ENCODE data around the gene ZNF772. TPM values are rescaled to one million over a fixed set of nuclear protein-coding genes. Genes with fewer than 3 reads are reported as not detected.
A peak's percentile ranks its signal among the peaks of the same experiment; 100 is the strongest.
"Not testable (repeated sequence)": the region's sequence is repeated elsewhere in the genome, so short reads cannot be mapped to it uniquely, and the experiment has no call there.

ZNF772 gene
- total RNA-seq = 10 to 100 TPM in 7 of 8 experiments, 1 to 10 TPM in 1; 7.4 to 33.0 (median 19.7) TPM

DNA sequence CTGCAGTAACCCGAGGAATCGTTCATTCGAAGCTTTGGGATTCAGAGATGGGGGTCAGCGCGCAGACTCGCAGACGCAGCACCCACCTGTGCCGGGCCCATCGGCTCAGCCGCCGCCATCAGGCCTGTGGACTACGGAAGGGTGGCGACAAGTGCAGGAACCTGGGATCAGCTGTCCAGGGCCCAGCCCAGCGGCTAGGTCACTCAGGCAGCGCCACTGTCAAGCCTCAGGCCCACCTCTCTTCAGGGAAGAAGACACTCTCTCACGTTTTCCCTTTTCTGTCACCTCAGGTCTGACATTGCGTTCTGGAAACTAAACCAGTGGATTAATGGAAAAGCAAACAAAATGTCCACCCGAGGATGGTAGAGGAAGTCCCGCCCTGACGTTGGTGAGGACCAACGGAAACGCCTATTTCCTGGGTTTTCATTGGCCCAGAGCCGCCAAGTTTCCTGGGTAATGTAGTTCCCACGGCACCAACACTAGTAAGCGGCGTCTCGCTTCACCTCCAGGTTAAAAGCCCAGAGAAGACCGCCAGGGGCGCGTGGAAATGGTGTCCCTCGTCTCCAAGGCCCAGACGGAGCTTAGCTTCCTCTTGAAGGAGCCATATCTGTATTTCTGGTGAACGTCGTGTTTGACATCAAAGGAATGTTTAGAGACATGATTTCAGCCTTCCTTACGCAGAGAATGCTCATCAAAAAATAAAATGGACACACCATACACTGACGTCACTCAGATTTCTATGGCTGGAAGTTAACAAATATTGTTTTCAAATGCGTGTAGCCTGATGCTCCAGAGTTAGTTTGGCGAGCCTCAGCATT lies at the start of gene ZNF772:
TSS of gene ZNF772 (minus strand) at position 376 of the 818 bp plus-strand sequence. CDS start at position 119, 257 bp downstream.
- 0 to 65% (median 21%) methylated on average over 1 to 25 of the region's 38 CpGs for WGBS, 10 experiments
- peak; percentile 97 to 100 (median 100) for ATAC-seq (replicated peaks in 6 of 8)
- in situ Hi-C loops (cut with MboI; ENCODE audit: low pct_unique_long_range_greater_than_20kb in 2 of 9, low sequenced_read_pairs in 9 of 9, unreplicated experiment in 9 of 9) = no loop called here
- Histone ChIP-seq H3K27ac (peak within 1 kb of the TSS; percentile 86 to 91), H3K4me3 (peak within 1 kb of the TSS; percentile 52 to 91 (median 64)), H3K4me1 (replicated peaks in 1 of 2) (peaks cover 6 to 7% of the 10 kb centered on the region in 2 donors)

- H3K27ac ChIP-seq; in situ Hi-C loops (cut with MboI; ENCODE audit: low pct_unique_long_range_greater_than_20kb in 2 of 9, low sequenced_read_pairs in 9 of 9, unreplicated experiment in 9 of 9); H3K4me1 ChIP-seq (replicated peaks in 1 of 2); H3K4me3 ChIP-seq; ATAC-seq (replicated peaks in 6 of 8): not testable (repeated sequence)
- WGBS, 10 experiments = 33 to 74% (median 50%) methylated on average over 1 to 4 of the region's 4 CpGs; no CpG with 5 or more reads in 1 of the 10 experiments
Measured at GRCh38 chr19:57518021-57518420, 40.7 kb upstream of the ZNF772 start.

DNA sequence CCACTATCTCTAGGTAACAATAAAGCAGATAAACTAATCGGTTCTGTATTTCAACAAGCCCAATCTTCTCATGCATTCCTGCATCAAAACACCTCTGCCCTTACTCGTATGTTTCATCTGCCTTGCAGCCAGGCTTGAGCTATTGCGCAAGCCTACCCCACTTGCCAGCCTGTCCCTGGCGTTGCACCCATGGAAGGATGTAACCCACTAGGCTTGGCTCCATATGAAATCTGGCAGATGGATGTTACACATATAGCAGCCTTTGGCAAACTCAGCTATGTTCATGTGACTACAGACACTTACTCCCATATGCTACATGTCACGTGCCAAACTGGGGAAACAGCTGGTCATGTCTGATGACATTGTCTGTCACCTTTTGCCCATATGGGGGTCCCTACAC lies 37.9 kb upstream of the ZNF772 start:
- Histone ChIP-seq H3K4me1 (replicated peaks in 1 of 2) (no peaks in the 10 kb centered on the region), H3K27ac (no peak overlapping the region), H3K4me3 (no peak overlapping the region)
- no peak for ATAC-seq (replicated peaks in 6 of 8)
- WGBS, 10 experiments = 0 to 100% (median 86%) methylated on average over 1 to 5 of the region's 5 CpGs; no CpG with 5 or more reads in 1 of the 10 experiments
- in situ Hi-C loops (cut with MboI; ENCODE audit: low pct_unique_long_range_greater_than_20kb in 2 of 9, low sequenced_read_pairs in 9 of 9, unreplicated experiment in 9 of 9) = no loop called here

DNA sequence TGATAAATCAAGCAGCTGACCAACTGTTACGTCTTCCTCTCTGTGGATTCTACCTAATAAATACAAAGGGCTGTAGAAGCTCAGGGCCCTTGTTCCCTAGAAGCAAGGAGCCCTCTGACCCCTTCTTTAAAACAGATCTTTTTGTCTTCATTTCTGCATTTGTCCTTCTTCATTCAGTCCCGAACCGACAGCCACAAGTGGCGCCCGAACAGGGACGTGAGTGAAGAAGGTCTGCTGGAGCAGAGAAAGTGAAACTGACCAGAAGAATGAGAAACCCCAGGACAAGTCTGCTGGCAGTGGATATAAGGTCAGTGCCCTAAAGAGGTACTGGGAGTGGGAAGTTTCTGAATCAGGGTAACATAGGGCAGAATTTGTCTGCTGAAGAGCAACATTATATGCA lies 35.5 kb upstream of the ZNF772 start:
- Histone ChIP-seq H3K27ac (no peak overlapping the region), H3K4me3 (no peak overlapping the region), H3K4me1 (replicated peaks in 1 of 2) (no peaks in the 10 kb centered on the region)
- WGBS, 10 experiments = 78 to 97% (median 85%) methylated on average over 2 to 6 of the region's 6 CpGs; no CpG with 5 or more reads in 5 of the 10 experiments
- in situ Hi-C loops (cut with MboI; ENCODE audit: low pct_unique_long_range_greater_than_20kb in 2 of 9, low sequenced_read_pairs in 9 of 9, unreplicated experiment in 9 of 9) = no loop called here
- ATAC-seq (replicated peaks in 6 of 8) = no peak

DNA sequence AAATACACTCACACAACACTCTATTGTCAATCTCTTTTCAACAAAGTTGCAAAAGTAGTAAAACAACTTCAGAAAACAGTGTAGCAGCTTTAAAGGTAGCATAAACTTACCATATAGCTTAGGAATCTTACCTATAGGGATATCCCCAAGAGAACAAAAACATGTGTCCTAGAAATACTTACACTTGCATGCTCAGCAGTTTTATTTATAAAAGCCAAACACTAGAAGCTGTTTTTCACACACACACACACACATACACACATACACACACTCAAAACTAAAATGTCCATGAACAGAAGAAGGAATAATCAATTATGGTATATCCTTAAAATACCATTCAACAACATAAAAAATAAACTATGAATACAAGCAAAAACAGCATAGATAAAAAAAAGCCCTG lies 34.1 kb upstream of the ZNF772 start:
- Histone ChIP-seq H3K27ac (no peak overlapping the region), H3K4me3 (no peak overlapping the region), H3K4me1 (replicated peaks in 1 of 2) (no peaks in the 10 kb centered on the region)
- in situ Hi-C loops (cut with MboI; ENCODE audit: low pct_unique_long_range_greater_than_20kb in 2 of 9, low sequenced_read_pairs in 9 of 9, unreplicated experiment in 9 of 9) = no loop called here
- ATAC-seq (replicated peaks in 6 of 8) = no peak

- in situ Hi-C loops (cut with MboI; ENCODE audit: low pct_unique_long_range_greater_than_20kb in 2 of 9, low sequenced_read_pairs in 9 of 9, unreplicated experiment in 9 of 9) = no loop called here
- Histone ChIP-seq H3K4me3 (no peak overlapping the region), H3K27ac (no peak overlapping the region), H3K4me1 (replicated peaks in 1 of 2) (no peaks in the 10 kb centered on the region)
- ATAC-seq (replicated peaks in 6 of 8) = no peak
- 40 to 100% (median 74%) methylated on average over 1 to 3 of the region's 4 CpGs; no CpG with 5 or more reads in 6 of the 10 experiments for WGBS, 10 experiments
Measured at GRCh38 chr19:57506163-57506562, 28.8 kb upstream of the ZNF772 start.

- peak overlapping the region; percentile 22 to 37 (median 25) for H3K4me3 ChIP-seq
- peak in 2 of 8 experiments; percentile 24 to 28 for ATAC-seq (replicated peaks in 6 of 8)
- H3K27ac ChIP-seq; in situ Hi-C loops (cut with MboI; ENCODE audit: low pct_unique_long_range_greater_than_20kb in 2 of 9, low sequenced_read_pairs in 9 of 9, unreplicated experiment in 9 of 9); H3K4me1 ChIP-seq (replicated peaks in 1 of 2): not testable (repeated sequence)
- no CpG with 5 or more reads among the region's 4 CpGs for WGBS, 10 experiments
Measured at GRCh38 chr19:57500400-57500799, 23.0 kb upstream of the ZNF772 start.

DNA sequence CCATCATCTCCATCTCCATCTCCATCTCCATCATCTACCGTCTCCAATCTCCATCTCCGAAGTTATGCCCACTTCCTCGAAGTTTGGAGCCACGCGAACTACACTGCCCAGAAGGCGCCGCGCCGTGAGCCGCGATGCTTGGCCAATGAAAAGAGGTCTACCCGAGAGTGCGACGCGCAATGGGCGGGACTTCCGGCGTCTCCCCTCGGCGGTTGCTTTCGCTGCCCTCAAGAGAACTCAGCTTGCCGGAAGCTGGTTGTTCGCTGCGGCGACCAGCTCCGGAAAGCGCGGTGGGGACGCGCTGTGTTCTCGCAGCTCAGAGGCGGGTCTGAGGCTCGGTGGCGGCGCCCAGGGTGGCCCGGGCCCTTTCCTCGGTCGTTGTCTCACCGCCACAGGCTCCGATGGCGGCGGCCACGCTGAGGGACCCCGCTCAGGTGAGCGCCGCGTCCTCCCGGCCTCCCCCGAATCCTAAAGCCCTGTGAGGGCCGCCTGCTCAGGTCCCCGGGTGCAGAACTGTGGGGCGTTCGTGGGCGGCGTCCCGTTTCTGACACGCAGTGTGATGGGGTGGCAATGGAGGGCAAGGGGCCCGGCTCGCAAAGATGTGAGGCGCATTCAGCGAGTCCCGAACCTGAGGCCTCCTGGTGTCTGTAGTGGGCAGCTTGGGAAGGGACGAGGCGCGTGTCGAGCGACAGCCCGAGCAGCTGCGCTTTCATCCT lies 22.5 kb upstream of the ZNF772 start, which contains the start of gene ZNF773:
TSS of gene ZNF773 (plus strand) at position 259 of the 716 bp plus-strand sequence. CDS start at position 402, 143 bp downstream.
- H3K4me1 ChIP-seq (replicated peaks in 1 of 2); in situ Hi-C loops (cut with MboI; ENCODE audit: low pct_unique_long_range_greater_than_20kb in 2 of 9, low sequenced_read_pairs in 9 of 9, unreplicated experiment in 9 of 9): not testable (repeated sequence)
- H3K4me3 ChIP-seq = peak within 1 kb of the TSS; percentile 73 to 100 (median 98)
- 0 to 24% (median 3%) methylated on average over 2 to 12 of the region's 69 CpGs; no CpG with 5 or more reads in 2 of the 10 experiments for WGBS, 10 experiments
- peak within 1 kb of the TSS; percentile 94 to 96 for H3K27ac ChIP-seq
- ATAC-seq (replicated peaks in 6 of 8) = peak; percentile 96 to 100 (median 100)

DNA sequence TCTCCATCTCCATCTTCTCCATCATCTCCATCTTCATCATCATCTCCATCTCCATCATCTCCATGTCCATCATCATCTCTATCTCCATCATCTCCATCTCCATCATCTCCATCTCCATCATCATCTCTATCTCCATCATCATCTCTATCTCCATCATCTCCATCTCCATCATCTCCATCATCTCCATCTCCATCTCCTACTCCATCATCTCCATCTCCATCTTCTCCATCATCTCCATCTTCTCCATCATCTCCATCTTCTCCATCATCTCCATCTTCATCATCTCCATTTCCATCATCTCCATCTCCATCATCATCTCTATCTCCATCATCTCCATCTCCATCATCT lies 21.9 kb upstream of the ZNF772 start:
- in situ Hi-C loops (cut with MboI; ENCODE audit: low pct_unique_long_range_greater_than_20kb in 2 of 9, low sequenced_read_pairs in 9 of 9, unreplicated experiment in 9 of 9); H3K27ac ChIP-seq; H3K4me1 ChIP-seq (replicated peaks in 1 of 2); ATAC-seq (replicated peaks in 6 of 8): not testable (repeated sequence)
- H3K4me3 ChIP-seq = peak overlapping the region in 3 of 5 donors; percentile 73 to 100 (median 98)

GRCh38 chr19:57488299-57488644 lies 10.9 kb upstream of the ZNF772 start:
- H3K4me3 ChIP-seq = peak overlapping the region in 4 of 5 donors; percentile 17 to 30 (median 18)
- peak in 3 of 8 experiments; percentile 4 to 38 (median 37) for ATAC-seq (replicated peaks in 6 of 8)
- in situ Hi-C loops (cut with MboI; ENCODE audit: low pct_unique_long_range_greater_than_20kb in 2 of 9, low sequenced_read_pairs in 9 of 9, unreplicated experiment in 9 of 9); H3K4me1 ChIP-seq (replicated peaks in 1 of 2); H3K27ac ChIP-seq: not testable (repeated sequence)
- no CpG with 5 or more reads among the region's 1 CpG for WGBS, 10 experiments

DNA sequence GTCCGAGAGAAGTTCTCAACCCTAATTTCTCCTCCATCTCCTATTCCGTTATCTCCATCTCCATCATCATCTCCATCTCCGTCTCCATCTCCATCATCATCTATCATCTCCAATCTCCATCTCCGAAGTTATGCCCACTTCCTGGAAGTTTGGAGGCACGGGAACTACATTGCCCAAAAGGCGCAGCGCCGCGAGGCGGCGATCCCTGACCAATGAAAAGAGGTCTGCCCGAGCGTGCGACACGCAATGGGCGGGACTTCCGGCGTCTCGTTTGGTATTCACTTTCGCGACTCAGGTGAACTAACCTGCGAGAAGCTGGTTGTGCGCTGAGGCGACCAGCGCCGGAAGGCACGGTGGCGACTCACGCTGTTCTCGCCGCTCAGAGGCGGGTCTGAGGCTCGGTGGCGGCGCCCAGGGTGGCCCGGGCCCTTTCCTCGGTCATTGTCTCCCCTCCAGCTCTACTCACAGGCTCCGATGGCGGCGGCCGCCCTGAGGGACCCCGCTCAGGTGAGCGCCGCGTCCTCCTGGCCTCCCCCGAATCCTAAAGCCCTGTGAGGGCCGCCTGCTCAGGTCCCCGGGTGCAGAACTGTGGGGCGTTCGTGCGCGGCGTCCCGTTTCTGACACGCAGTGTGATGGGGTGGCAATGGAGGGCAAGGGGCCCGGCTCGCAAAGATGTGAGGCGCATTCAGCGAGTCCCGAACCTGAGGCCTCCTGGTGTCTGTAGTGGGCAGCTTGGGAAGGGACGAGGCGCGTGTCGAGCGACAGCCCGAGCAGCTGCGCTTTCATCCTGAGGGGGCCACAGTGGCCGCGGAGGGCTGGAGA lies 10.3 kb upstream of the ZNF772 start, which contains the start of gene ZNF419:
TSS of gene ZNF419 (plus strand) at position 274 of the 822 bp plus-strand sequence. CDS start at position 475, 201 bp downstream.
- WGBS, 10 experiments = 0 to 40% (median 13%) methylated on average over 1 to 14 of the region's 69 CpGs; no CpG with 5 or more reads in 1 of the 10 experiments
- H3K4me3 ChIP-seq = peak within 1 kb of the TSS; percentile 80 to 100 (median 98)
- H3K4me1 ChIP-seq (replicated peaks in 1 of 2); in situ Hi-C loops (cut with MboI; ENCODE audit: low pct_unique_long_range_greater_than_20kb in 2 of 9, low sequenced_read_pairs in 9 of 9, unreplicated experiment in 9 of 9): not testable (repeated sequence)
- H3K27ac ChIP-seq = peak within 1 kb of the TSS in 1 of 2 donors; percentile 68
- ATAC-seq (replicated peaks in 6 of 8) = peak; percentile 96 to 99 (median 99)

DNA sequence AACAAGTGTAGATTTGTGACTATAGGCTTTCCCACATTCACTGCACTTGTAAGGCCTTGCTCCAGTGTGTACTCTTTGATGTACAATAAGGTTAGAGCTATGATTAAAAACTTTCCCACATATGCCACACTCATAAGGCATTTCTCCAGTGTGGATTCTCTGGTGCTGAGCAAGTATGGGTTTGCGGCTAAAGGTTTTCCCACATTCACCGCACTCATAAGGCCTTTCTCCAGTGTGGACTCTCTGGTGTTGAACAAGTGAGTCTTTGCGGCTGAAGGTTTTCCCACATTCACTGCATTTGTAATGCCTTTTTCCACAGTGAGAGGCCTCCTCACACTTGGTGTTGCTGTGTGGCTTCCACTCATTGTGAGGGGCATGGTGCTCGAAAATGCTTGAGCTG lies 3.7 kb downstream of the ZNF772 start:
- 92 to 100% (median 97%) methylated on average over 2 to 4 of the region's 4 CpGs; no CpG with 5 or more reads in 3 of the 10 experiments for WGBS, 10 experiments
- no peak for ATAC-seq (replicated peaks in 6 of 8)
- H3K4me1 ChIP-seq (replicated peaks in 1 of 2) = peaks cover 6 to 7% of the 10 kb centered on the region in 2 donors

More for the DNA sequence above, 3.7 kb downstream of the ZNF772 start:
- Histone ChIP-seq H3K27ac (no peak overlapping the region), H3K4me3 (no peak overlapping the region)
- in situ Hi-C loops (cut with MboI; ENCODE audit: low pct_unique_long_range_greater_than_20kb in 2 of 9, low sequenced_read_pairs in 9 of 9, unreplicated experiment in 9 of 9) = no loop called here
